ENCODE results near the gene GAB2. TPM values are rescaled to one million over a fixed set of nuclear protein-coding genes. Genes with fewer than 3 reads are reported as not detected.
"Not testable (repeated sequence)": the region's sequence is repeated elsewhere in the genome, so short reads cannot be mapped to it uniquely, and the experiment has no call there.

Gene GAB2
- total RNA-seq, 1 experiment from 2014 or later, result 38.9 TPM

DNA sequence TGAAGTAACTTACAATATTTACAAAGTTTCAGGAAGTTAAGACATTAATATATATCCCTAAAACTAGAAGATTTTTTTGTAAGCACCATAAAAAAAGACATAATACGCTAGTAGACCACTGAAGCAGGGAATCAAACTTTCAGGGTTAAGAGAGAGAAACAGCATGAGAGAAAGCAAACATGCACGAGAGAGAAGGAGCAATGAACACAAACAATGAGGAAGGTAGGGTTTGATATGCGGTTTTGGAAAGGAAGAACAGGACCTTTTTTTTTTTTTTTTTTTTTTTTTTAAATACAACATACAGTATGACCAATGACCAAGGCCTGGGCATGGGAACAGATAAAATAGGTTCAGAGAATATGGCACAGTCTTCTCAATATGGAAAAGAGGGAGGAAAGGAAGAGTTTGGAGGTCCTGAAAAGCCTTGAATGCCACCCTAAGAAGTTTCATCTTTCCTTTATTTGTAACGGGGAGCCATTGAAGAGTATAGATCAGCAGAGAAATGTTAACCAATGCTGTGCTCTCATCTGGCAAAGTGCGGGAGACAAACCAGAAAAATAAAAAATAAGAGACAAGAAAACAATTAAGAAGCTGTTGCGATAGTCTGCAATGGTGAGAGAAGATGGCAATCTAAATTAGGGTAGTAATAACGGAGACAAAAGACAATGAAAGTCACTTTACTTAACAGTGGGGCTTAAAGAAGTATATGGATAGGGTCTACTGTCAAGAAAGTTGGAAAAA, 127.9 kb downstream of the GAB2 start:
- in situ Hi-C loops (cut with HindIII; ENCODE audit: low pct_unique_long_range_greater_than_20kb, low sequenced_read_pairs), result no loop called here
- DNase-seq (ENCODE audit: low read depth, low spot score), result no peak

DNA sequence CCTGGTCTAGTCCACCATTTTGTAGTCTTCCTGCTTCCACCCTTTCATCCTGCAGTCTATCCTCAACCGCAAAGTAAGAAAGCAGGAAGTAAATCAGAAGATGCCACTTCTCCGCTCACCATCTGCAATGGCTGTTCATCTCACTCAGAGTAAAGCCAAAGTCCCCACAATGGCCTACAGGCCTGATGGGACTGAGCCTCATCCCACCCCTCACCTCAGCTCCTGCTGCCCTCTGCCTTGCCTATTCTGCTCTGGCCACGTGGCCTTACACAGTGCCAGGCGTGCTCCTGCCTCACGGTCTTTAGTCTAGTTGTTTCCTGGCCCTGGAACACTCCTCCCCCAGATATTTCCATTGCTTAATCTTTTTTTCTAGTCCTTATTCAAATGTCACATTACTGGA, 133.4 kb downstream of the GAB2 start:
- in situ Hi-C loops (cut with HindIII; ENCODE audit: low pct_unique_long_range_greater_than_20kb, low sequenced_read_pairs), result no loop called here
- DNase-seq (ENCODE audit: low read depth, low spot score), result no peak

DNA sequence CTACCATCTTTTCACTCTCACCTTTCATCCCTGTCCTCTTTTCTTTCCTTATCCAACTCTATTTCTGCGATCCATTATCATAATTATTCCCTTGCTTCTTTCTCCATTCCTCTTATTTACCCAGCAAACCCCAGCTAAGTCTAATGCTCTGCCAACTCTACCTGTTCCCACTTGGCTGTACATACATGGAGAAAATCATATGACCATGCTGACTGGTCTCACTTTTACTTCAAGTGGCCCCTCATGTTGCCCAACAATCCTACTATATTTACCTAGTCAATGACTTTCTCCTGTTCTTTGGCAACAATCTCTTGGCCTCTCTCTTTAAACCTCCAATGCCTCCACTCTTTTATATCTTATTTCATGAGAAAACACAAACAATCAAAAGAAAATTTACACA, 134.8 kb downstream of the GAB2 start:
- DNase-seq (ENCODE audit: low read depth, low spot score), result no peak
- in situ Hi-C loops (cut with HindIII; ENCODE audit: low pct_unique_long_range_greater_than_20kb, low sequenced_read_pairs), result no loop called here

DNA sequence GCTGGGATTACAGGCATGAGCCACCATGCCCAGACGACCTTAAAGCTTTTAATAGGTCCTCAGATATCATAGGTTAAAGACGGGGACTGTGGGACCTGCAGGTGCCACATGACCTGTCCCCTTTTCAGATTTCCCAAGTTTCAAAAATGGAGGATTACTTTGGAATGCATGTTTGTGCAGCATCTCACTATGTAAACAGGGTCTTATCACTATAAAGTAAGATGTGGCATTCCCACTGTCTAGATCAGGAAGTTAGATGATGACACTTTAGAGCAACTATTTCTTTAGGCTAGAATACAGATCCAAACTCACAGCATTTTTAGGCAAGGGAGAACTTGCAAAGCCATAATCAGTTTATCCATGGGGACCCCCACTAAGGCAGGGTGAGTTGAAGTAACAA, 136.1 kb downstream of the GAB2 start:
- DNase-seq (ENCODE audit: low read depth, low spot score), result no peak
- in situ Hi-C loops (cut with HindIII; ENCODE audit: low pct_unique_long_range_greater_than_20kb, low sequenced_read_pairs), result no loop called here

DNA sequence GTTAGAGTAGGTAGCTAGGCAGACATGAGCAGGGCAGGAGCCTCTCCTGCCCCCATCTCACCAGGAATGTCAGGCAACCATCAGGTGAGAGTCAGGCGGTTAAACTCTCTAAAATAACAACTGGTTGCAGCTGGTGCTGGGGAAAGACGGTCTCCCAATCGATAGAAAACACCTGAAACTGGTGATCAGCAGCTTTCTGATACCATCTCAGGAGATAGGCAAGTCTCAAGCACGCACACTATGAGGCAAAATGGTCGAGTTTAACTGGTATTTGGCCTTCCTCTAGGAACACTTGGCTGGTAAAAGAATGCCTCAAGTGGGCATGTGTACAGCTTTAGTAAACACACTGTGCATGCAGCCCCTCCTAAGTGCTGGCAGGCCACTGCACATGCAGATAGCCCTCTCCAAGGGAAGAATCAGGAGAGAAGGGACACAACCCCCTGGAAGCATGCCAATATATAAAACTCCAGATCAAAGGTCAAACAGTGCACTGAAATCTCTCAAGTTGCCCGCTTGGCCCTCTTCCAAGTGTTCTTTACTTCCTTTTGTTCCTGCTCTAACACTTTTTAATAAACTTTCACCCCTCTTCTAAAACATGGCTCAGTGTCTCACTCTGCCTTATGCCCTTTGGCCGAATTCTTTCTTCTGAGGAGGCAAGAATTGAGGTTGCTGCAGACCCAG, 140.2 kb downstream of the GAB2 start:
- in situ Hi-C loops (cut with HindIII; ENCODE audit: low pct_unique_long_range_greater_than_20kb, low sequenced_read_pairs), result no loop called here
- no peak for DNase-seq (ENCODE audit: low read depth, low spot score)

DNA sequence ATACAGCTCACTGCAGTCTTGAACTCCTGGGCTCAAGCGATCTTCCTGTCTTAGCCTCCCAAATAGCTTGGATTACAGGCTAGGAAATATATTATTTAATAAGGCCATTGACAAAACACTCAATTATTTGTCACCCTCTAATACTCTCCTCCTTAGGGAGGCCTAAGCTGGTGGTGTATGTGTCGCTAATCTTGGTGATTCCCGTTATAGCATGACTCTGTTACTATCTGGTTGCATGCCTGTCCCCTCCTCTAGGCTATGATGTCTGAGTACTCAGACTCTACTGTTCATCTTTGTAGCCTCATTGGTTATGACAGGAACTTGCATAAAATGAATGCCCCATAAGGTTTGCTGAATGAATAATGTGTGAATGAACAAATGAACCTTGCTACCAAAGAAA, 141.3 kb downstream of the GAB2 start:
- in situ Hi-C loops (cut with HindIII; ENCODE audit: low pct_unique_long_range_greater_than_20kb, low sequenced_read_pairs), result no loop called here
- no peak for DNase-seq (ENCODE audit: low read depth, low spot score)

DNA sequence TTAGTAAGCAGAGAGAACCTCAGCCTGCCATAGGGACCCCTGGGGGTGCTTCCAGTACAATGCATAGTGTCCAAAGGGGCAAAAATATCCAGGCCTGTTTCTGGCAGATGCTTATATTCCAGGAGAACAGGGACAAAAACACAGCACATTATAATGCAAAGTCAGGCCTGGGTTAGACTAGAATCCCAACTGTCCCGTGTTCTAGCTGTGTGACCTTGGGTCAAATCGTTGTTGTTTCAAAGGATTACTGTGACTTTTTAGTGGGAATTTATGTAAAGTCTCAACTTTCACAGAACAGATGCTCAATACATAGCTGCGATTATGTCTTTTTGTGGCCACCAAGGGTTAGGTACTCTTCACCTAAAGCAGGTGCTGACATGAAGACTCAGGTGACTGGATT, 142.9 kb downstream of the GAB2 start:
- in situ Hi-C loops (cut with HindIII; ENCODE audit: low pct_unique_long_range_greater_than_20kb, low sequenced_read_pairs), result no loop called here
- no peak for DNase-seq (ENCODE audit: low read depth, low spot score)

DNA sequence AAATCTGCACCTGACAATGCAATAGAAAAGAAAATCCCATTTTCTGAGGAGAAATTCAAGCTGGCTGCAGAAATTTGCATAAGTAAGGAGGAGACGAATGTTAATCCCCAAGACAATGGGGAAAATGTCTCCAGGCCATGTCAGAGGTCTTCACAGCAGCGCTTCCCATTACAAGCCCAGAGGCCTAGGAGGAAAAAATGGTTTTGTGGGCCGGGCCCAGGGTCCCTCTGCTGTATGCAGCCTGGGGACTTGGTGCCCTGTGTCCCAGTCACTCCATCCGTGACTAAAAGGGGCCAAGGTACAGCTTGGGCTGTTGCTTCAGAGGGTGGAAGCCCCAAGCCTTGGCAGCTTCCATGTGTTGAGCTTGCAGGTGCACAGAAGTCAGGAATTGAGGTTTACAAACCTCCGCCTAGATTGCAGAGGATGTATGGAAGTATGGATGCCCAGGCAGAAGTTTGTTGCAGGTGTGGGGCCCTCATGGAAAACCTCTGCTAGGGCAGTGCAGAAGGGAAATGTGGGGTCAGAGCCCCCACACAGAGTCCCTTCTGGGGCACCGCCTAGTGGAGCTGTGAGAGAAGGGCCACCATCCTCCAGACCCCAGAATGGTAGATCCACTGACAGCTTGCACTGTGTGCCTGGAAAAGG, 144.9 kb downstream of the GAB2 start:
- DNase-seq (ENCODE audit: low read depth, low spot score); in situ Hi-C loops (cut with HindIII; ENCODE audit: low pct_unique_long_range_greater_than_20kb, low sequenced_read_pairs): not testable (repeated sequence)

DNA sequence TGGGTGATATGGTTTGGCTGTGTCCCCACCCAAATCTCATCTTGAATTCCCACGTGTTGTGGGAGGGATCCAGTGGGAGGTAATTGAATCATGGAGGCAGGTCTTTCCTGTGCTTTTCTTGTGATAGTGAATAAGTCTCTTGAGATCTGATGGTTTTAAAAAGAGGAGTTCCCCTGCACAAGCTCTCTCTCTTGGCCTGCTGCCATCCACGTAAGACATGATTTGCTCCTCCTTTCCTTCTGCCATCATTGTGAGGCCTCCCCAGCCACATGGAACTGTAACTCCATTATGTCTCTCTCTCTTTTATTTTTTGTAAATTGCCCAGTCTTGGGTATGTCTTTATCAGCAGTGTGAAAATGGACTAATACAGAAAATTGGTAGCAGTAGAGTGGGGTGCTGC, 145.8 kb downstream of the GAB2 start:
- in situ Hi-C loops (cut with HindIII; ENCODE audit: low pct_unique_long_range_greater_than_20kb, low sequenced_read_pairs); DNase-seq (ENCODE audit: low read depth, low spot score): not testable (repeated sequence)

DNA sequence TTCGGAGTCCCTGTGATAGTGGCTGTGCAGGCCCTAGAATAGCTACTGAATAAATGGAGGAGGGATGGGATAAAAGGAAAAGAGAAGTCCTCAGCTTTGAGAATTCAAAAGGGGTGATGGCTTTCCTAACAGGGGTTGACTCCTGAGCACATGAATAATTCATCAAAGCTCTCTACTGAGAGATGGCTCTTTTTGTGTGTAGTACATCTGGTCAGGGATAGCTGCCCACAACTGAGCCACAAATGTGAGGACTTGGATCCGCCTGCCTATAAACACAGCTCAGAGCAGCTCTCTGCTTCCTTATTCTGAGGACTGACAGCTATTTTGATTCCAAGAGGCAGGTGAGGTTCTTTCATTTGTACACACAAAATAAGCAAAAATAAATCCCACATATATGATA, 146.6 kb downstream of the GAB2 start:
- in situ Hi-C loops (cut with HindIII; ENCODE audit: low pct_unique_long_range_greater_than_20kb, low sequenced_read_pairs), result no loop called here
- DNase-seq (ENCODE audit: low read depth, low spot score), result no peak

DNA sequence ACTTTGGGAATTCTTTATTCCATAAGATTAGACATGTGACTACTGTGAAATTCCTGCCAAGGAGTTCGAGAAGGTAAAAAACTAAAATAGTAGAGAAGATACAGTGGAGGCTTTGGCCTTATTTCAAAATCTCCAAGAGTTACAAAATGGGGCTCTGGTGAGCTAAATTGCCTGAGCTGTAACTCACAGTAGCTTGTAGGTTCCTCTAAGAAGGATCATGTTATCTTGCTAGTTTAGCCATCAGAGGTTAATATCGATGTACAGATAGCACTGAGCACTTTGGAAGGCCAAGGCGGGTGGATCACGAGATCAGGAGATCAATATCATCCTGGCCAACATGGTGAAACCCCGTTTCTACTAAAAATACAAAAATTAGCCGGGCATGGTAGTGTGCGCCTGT, 147.8 kb downstream of the GAB2 start:
- in situ Hi-C loops (cut with HindIII; ENCODE audit: low pct_unique_long_range_greater_than_20kb, low sequenced_read_pairs), result no loop called here
- DNase-seq (ENCODE audit: low read depth, low spot score), result no peak

DNA sequence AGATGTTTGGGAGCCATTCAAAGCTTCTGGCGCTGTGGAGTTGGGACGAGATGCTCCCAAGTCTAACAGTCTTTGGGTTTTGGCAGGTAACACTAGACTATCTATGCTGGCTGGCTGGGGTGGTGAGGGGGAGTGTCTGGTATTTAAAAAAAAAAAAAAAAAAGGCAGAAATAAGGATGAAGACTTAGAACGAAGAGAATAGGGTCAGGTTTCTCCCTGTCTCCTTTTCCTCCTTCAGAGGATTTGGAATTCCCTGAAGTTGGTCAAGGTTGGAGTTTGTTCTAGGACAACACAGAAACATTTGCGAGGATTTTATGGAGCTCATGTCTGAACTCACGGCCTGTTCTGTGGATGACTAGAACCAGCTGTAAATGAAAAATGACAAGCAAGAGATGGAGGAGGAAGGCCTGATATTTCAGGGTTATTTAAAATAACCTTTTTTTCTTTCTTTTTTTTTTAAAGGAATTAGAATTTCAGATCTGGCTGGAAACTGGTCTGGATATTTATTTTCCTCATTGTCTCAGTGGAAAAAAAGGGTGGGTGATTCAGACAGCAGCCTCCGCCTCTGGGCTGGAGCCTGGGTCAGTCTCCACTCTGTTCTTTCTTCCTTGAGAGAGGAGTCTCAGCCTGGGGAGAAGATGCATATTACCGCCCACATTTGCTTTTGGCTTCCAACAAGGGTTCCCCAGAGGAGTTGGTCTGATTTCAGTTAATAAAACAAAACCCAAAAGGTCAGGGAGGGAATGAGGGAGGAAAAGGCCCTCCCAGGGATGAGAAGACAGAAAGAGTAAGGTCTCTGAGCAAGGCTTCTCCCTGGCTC, 148.8 kb downstream of the GAB2 start:
- DNase-seq (ENCODE audit: low read depth, low spot score), result no peak
- in situ Hi-C loops (cut with HindIII; ENCODE audit: low pct_unique_long_range_greater_than_20kb, low sequenced_read_pairs), result no loop called here

DNA sequence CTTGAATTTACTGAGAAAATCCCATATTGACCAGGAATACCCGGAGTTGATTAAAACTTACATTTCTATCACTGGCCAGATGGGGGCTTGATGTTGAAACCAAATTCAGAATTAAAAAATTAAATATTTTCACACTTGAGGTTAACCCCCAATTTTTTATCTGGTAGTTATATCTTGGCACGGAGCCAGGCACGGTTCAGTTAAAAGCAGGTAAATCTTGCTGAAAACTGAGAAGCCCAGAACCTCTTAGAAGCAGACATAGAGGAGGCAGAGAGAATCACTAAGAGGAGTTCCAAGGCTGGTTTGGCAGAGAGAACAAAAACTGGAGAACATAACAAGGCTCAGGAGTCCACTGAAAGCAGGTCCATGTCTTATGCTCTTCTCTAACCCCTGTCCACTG, 151.2 kb downstream of the GAB2 start:
- in situ Hi-C loops (cut with HindIII; ENCODE audit: low pct_unique_long_range_greater_than_20kb, low sequenced_read_pairs), result no loop called here
- no peak for DNase-seq (ENCODE audit: low read depth, low spot score)

DNA sequence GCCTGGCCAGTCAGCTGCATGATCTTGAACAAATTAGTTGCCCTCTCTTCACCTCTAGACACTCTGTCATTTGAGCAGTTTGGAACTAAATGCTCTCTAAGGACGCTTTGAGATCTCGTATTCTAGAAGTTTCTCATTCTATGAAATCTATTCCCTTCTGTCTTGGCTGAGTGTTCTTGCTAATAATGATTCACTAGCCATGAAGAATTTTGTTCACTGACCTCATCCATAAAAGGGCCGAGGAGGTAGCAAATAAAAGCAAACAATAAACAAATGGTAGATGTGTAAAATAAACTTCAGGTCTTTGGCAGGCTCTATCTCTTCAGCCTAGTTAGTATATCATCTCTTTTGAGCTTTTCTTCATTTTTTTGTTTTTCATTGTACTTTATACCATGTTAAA, 152.3 kb downstream of the GAB2 start:
- no peak for DNase-seq (ENCODE audit: low read depth, low spot score)
- in situ Hi-C loops (cut with HindIII; ENCODE audit: low pct_unique_long_range_greater_than_20kb, low sequenced_read_pairs), result no loop called here

DNA sequence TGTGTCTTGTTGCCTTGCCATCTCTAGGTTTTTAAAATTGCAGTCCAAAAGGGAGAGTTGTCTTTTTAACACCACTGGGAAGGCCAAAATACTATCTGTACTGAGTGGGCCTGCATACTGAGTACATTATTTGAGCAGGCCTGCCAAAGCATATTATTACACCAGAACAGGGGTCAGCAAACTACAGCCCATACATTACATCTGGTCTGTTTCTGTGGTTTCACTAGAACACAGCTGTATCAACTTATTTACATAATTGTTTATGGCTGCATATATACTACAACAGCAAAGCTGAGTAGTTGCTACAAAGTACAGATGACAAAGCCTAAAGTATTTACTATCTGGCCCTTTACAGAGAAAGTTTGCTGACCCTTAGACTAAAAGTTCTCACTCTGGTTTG, 154.9 kb downstream of the GAB2 start:
- no peak for DNase-seq (ENCODE audit: low read depth, low spot score)
- in situ Hi-C loops (cut with HindIII; ENCODE audit: low pct_unique_long_range_greater_than_20kb, low sequenced_read_pairs), result no loop called here

DNA sequence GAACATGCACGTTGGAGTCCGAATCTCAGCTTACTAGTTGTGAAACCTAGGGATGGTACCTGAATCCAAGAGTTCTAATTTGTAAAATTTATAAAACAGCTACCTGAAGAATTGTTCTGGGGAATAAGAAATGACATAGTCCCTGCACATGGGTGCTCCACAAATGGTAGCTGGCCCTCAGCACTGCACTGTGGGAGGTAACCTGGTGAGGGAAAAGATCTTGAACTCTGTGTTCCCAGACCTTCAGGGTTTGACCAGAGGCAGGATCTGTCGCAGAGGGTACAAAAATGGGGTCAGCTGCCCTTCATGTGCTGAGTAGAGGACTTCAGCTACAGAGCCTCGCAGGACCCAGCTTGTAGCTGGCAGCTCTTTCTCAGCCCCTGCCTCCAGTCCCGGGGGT, 155.4 kb downstream of the GAB2 start:
- in situ Hi-C loops (cut with HindIII; ENCODE audit: low pct_unique_long_range_greater_than_20kb, low sequenced_read_pairs), result no loop called here
- DNase-seq (ENCODE audit: low read depth, low spot score), result no peak

DNA sequence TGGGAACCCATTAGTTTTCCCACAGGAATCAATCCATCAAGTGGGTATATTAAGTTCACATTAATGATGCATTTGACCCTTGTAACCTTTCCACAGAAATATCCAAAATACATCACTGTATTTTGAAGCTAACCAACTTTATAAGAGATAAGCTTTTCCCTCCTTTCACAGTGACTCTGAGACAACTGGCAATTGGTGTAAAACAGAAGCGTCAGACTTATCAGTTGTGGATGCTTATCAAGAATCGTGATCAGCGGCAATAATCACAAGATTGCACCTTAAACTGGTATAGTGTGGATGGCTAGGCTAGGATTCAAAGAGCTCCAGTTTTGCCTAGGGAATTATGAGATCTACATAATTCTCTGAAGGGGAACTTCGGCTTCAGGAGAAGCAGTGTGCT, 155.8 kb downstream of the GAB2 start:
- in situ Hi-C loops (cut with HindIII; ENCODE audit: low pct_unique_long_range_greater_than_20kb, low sequenced_read_pairs), result no loop called here
- DNase-seq (ENCODE audit: low read depth, low spot score), result no peak

DNA sequence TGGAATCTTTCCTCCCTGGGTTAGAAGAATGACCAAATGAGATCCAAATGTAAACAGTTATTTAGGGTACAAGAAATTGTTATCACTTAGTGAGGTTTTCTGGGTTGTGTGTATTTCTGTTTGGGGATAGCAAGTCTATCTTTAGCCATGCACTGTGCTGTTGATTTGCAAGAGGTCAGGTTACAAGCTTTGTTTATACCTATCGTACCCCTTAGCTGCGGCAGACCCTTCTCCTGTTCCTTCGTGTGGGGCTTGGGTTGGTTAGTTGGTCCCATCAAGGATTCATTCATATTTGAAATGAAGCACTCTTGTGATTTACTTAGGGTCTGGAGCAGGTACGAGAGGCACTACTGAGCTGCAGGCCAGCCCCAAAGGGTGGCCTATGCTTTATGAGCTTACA, 156.3 kb downstream of the GAB2 start:
- in situ Hi-C loops (cut with HindIII; ENCODE audit: low pct_unique_long_range_greater_than_20kb, low sequenced_read_pairs), result no loop called here
- DNase-seq (ENCODE audit: low read depth, low spot score), result no peak

Data from SK-MEL-5 (cell line).